DOHH2 (cell line): ENCODE data around the gene PPP4R3B.

Source experiments
- CTCF ChIP-seq: fragments of 200-600 bp; sonication (generic); IDR thresholded peaks from one replicate; pipeline ENCODE4 v1.5.1; 2014; ENCODE audit warnings: antibody characterized with exemption, mild to moderate bottlenecking, low read depth, low read length; ENCODE audit not compliant: poor library complexity, severe bottlenecking
- EZH2phosphoT487 ChIP-seq: fragments of 200-600 bp; sonication (generic); IDR thresholded peaks from 2 replicates; pipeline ENCODE4 v1.6.1; 2017; ENCODE audit warnings: borderline replicate concordance, mild to moderate bottlenecking, antibody characterized with exemption, low read length, moderate library complexity, mixed read lengths

- TF ChIP-seq CTCF: no peak
- TF ChIP-seq EZH2phosphoT487: no peak
Measured at GRCh38 chr2:55609193-55609794, 8.1 kb downstream of the PPP4R3B start.
